EH (cell line): ENCODE measurements around the gene DCC.

Experiments used
- DNase-seq: peaks from one replicate; pipeline ENCODE4 v3.0.0-alpha.2; 2015; ENCODE audit warnings: low read depth

The DCC gene

DNA sequence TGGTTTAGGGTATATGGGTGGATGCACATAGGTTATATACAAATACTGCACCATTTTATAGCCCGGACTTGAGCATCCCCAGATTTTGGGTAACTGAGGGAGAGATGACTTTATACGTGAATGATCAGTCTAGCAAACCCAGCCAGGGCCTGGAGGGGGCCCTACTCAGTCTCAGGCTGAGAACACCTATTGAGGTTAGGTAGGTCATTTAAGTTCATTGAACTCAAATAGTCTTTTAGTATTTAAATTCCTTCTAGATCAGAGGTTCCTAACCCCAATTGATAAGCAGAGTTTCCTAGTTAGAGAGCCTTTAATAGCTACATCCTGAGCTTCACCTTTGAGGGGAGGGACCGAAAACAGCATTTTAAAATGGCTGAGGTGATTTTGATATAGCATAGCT lies 487.0 kb downstream of the DCC start:
- DNase-seq, result no peak

DNA sequence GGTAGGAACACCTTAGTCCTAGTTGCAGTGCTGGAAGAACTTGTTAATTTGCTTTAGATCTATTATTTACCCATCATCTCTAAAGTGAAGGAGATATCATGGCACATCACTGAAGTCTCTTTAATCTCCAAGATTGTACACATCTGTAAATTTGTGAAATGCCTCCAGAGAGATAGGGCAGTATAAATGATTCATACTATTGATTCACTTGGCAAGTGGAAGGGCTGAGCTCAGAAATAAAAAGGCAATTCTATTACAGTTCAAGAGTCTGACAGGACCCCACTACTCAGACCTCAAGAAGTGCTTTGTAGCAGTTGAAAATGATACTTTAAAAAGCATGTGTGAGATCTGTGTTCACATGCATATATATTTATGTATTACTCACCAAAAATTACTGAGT lies 489.3 kb downstream of the DCC start:
- no peak for DNase-seq

DNA sequence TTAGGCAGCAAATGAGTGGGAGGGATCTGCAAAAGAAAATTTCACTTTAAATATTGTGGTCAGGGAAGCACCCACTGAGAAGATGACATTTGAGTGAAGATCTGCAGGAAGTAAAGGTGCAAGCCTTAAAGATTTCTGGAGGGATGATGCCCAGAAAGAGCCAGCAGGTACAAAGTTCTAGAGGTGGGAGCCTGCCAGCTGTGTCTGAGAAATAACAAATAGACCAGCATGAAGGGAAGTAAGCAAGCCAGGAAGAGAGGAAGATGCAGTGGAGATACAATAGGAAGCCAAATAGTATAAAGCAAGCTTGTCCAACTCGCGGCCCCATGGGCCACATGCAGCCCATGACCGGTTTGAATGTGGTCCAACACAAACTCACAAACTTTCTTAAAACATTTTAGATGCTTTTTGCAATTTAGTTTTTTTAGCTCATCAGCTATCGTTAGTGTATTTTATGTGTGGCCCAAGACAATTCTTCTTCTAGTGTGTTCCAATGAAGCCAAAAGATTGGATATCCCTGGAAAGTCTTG lies 489.9 kb downstream of the DCC start:
- DNase-seq, result no peak

DNA sequence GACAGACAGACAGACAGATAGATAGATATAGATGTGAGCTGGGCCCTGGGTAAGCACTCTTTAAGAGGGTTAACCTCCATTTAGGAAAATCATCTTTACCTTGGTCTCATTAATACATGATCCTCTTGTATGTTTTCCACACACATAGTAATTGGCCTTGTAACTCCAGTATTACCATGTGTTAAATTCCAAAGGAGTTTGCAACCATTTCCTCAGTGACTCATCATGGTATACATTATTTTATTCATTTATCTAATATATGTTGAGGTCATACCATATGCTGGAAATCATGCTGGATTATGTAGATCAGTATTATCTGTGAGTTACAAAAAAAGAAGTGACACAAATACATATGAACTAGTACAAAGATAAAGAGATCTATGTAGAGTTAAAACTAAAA lies 504.3 kb downstream of the DCC start:
- DNase-seq, result no peak

DNA sequence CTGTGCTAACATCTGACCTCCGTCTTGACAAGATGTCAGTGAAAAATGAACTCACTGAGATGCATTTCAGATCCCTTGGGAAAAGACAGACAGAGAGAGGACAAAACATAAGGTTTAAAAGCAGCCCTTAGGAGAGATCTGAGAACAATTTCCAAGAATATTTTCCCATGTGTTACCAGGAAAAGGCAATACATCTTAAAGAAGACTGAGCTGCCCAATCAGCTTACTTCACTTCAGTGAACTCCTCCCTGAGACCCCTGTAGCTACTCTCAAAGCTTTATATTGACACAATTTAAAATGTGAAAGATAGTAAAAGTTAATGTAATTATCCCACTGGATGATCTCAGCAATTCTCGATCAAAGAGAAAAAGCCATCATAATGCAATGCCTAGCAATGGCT lies 505.0 kb downstream of the DCC start:
- DNase-seq, result no peak

DNA sequence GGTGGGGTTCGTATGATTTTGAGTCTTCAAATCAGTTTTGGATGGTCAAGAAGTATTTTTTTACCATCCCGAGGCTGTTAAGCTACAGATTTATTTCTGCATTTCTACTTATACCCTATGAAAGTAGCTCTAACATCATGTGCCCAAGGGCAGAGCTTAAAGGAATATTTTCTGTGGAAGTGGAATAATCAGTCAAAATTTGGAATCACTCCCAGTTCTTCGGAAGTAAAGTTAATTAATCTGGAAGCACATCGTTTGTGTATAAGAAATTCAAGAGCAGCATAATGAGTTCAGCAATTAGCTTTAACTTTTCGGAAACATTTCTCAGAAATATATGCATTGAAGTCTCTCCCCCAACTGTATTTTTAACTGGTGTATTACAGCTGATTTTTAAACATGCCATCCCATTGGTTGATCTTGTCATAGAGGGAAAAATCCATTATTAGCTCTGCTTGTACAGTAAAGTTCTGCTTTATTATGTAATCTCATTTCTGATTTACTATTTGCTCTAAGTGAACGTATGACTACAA lies 510.1 kb downstream of the DCC start:
- no peak for DNase-seq

DNA sequence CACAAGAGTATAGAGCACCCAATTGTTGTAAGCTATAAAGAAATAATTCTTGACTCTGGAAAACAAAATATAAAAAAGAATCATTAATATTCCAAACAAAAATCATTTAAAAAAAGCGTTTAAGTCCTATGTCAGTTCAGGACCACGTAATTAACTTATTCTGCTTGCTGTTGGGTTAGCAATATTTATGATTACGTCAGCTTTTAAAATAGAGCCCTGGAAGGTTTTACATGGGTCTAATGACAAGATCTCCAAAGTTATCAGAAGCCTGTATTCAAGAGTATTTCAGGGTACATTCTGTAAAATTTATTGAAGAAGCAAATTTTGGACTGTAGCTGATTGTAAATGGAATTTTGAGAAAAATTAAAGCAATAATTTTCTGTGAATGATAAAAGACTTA lies 521.6 kb downstream of the DCC start:
- no peak for DNase-seq

DNA sequence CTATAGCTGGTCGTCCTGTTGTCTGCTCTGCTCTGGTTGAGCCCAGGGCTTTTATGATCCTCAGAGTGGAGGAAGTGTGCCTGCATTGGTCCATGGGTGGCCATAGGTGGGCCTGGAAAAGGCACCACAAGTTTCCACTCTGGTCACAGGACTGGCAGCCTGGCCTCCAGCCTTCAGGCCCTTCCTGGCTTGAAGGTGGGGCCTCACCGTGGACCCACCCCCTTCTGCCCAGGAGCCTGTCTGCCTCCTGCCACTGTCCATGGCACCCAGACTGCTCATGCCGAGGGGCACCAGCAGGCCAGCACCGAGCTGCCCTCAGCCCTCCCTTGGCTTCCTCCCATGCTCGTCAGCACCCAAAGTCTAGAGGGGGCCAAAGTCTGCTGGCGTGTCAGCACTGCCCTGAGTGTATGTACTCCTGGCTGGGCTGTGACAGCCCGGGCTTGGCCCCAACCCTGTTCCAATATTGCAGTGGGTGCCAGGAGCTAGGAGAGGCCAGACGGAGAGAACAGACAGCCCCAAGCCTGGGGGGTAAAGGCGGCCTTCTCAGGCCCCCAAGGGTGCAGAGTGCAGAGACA lies 529.4 kb downstream of the DCC start:
- no peak for DNase-seq

DNA sequence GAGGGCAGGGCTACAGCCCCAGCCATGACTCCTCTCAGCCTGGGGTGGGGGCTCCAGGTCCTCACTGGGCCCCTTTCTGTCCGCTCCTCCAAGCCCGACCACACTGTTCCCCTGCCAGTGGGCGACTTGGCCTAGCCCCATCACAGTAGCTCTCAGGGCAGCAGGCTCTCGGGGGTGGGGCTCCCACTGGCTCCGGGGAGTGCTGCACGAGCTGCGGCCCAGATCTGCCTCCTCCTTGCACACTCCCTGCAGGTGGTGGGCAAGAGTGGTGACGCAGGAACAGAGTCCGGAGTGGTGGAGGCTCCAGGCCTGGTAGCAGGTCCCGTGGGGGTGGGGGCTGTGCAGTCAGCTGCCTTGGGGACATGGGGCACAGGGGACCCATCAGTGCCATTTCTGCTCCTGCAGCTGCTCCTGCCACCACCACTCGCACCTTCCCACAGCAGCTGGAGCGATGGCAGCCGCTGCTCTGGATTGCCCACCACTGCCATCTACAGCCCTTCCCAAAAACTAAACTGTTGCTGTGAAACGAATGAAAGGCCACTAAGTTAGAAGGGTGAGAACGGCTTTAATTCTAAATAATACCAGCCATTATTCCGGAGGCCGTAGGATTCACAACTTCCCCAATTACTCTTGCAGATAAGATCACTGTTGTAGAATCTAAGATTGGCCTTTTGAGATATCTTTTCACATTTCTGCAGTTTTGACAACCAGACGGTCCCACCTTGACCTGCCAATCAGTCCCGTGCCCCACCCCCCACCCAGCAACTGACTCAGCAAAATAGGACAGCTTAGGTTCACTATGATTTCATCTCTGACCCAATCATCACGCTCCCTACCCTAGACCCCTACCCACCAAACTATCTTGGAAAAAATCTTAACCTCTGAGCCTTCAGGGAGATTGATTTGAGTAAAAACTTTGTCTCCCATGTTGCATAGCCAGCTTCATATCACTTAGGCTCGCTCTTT lies 530.2 kb downstream of the DCC start:
- no peak for DNase-seq

DNA sequence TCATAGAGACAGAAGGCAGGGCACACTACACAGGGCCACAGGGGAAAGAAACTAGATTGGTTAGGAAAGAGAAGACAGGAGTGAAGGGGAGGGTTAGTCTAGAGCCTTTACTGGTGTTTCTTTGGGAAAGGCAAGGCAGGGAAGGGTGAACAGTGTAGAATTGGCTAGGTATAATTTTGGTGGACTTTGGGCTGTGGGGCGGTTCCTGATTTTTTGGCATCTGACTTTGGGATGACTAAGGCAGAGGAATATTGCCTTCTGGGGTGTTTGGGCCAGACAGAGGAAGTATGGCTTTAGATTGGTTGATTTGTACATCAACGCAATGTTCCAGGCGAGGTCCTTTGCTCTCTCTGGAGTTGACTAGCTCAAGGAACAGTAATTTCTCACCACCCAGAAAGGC lies 534.8 kb downstream of the DCC start:
- no peak for DNase-seq

DNA sequence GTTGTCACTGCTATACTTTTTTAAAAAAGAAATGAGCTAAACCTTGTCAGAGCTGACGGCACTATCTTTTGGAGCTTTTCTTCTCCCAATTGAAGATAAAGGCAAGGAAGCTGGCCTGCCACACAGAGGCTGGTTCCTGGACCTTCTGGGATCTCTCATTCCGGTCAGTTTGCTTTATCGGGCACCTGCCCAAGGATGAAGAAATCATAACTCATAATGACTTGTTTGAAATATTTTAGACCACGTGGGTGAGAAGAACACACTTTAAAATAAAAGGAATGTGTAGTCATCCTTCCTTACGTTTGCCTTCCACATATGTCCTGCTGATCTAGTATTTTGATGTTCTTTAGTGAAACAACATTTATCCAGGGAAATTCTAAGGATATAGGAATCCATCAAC lies 535.7 kb downstream of the DCC start:
- DNase-seq, result no peak

DNA sequence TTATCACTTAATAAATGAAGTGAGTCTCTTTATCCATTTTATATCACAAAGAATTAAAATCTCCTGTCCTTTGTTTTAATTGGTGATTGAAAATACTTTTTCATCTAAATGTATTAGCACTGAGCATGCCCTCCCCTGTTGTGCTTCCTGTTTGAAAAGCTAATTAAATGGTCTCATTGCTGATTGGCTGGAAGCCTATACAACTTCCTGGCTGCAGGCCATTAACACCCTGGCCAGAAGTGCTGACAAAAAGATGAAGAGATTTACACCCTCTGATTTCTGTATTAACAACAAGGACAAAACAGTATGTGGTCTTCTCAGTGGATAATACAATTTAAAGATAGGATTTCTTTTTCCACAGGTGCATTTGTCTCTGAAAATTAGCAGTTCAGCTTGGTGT lies 548.0 kb downstream of the DCC start:
- no peak for DNase-seq

DNA sequence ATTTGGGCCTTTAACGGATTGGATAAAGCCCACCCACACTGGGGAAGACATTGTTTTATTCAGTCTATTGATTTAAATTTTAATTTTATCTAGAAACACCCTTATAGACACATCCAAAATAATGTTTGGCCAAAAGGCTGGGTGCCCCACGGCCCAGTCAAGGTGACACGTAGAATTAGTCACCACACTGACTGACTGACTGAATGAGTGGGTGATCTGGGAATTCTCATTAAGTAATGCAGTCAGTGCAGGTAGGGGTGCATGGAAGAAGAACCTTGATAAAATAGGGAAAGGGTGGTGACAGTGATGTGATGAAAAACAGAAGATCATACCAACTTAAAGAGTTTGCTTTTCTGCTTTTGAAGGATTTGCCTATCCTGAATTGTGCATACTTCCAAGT lies 554.8 kb downstream of the DCC start:
- DNase-seq, result no peak

DNA sequence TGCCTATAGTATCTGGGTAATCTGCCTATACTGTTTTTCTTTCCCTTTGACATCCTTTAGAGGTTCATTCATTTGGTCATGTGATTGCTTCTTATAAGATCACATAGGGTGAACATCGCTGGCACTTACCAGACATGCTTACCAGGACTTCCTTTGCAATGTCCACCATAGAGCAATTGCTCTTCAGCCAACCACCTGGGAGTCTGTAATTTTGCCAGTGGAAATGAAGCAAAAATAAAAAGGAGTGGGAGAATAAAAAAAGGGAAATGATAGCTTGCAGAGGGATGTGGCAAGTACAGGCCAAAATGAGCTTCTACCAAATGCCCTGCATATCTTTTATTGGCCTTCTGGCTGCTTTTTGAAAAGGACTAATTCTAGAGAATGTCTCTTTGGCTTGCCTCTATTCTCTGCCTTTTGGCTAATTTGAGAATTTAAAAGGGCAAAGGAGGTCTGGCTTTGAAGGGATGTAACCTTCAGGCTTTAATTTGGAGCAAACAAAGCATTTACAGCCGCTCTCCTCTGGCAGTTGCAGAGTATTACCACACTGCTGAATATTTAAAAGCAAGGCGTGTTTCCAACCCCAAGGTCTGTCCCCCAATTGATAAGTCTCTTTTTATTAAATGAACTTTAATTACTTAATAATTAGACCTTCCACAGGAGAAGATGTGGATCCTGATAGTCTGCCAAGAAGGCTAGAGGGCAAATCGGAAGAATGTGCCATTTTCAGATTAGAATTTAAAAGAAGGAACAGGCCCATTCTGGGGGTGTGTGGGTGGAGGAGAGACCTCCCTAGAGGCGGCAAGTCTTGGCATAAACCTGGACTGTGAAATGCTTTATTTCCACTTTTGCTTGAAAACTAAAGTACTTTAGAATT lies 557.9 kb downstream of the DCC start:
- no peak for DNase-seq

DNA sequence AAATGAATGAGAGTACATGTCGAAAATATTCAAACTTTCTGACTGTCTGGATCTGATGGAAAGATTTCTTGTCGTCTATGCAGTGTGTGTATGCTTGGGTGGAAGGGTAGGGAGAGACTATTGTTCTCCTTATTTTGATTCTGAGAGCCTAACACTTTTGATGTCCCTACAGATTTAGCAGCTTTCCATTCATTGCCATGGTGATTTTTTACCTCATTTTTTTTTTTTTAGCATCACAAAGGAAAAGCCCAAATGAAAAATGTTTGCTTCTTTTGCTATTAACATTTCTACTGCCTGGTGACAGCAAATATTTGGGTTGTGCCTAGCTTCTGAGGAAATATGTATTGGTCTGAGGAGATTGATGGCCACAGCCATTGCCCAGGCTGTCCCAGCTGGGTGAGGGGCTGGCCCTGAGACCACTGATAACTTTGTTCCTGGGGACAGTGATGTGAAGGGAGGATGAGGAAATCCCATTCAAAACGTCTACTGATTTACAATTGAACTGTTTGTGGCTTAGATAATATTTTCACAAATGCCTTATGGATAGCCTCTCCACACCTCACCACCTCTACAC lies 558.6 kb downstream of the DCC start:
- DNase-seq, result no peak

DNA sequence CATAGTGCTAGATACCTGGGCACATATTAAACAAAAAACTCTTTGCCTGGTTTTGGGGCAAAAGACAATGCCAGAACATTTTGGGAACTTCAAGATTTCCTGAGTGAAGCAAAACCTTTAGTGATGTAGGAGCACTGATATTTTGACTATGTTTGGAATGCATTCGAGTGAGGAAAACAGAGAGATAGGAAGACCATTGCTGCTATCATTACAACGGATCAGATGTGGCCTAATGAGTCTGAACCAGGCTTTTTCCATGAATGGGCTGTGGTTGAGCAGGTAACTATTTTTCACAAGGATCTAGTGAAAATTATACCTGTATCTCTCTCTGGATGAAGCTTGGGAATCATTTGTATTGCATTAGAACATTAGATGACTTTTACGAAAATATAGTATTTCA lies 562.2 kb downstream of the DCC start:
- DNase-seq, result no peak

DNA sequence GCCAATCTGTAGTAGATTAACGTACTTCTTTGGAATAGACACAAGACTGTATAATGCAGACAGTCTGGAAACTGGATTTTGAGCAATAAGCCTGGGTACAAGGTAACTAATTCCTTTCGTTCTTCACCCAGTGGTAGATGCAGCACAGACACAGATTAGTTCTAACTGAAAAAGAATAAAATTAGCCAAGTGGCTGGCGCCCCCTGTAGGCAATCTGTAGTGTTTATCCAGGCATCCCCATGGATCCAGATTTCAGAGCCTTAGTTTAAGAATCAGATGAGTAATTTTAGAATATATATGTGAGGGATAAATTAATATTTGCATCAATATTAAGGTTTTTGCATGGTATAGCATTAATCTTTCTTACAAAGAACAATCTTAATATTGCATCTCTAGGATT lies 563.9 kb downstream of the DCC start:
- DNase-seq, result no peak

DNA sequence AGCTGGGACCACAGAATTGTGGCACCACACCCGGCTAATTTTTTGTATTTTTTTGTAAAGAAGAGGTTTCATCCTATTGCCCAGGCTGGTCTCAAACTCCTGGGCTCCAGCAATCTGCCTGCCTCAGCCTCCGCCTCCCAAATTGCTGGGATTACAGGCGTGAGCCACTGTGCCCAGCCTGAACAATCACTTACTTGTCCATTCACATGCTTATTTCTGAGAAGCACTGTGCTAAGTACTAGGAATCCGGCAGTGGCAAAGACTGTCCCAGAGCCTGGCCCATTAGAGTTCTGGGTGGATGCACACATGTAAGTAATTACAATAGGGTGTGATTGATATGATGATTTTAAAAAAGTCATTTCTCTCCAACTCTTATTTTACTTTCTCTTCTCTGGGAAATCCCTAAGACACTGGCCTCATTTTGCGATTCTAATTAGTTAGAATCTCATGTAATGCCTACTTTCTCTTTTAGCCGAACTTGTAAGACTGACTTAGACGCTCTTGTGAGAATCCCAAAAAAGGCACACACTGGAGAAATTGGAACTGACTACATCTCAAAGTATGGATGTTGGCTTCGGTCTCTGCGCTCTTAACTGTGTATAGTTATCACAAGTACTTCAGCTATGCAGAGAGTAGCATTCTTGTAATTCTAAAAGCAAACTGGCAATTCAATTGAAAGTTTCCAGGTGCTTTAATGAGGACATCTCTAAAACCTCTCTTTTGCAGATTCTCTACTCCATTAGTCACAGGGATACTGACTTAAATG lies 567.7 kb downstream of the DCC start:
- DNase-seq, result no peak

DNA sequence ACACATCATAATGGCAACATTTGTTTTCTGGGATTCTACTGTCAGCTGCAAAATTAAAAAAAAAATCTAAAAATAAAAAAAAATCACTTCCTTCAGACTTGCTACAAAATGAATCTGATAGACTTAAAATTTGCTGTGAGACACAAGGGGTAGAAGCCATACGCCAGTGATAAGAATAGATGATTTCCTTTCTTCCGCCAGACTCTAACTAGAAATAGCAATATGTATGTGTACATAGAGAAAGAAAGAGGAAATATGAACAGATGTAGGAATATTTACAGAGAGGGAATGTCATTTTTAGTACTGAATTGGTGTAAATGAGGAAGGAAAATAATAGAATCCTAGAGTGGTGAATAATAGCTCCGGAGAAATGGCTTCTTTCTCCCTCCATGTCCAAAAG lies 574.2 kb downstream of the DCC start:
- DNase-seq, result no peak

DNA sequence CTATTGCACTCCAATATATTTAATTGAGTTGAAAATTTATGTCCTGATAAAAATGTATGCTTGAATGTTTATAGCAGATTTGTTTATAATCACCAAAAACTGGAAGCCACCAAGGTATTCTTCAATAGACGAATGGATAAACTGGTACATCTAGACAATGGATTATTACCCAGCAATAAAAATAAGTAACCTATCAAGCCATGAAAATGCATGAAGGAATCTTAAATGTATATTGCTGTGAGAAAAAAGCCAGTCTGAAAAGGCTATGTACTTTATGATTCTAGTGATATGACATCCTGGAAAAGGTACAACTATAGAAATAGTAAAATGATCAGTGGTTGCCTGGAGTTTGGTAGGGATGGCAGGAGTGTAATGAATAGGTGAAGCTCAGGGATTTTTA lies 580.7 kb downstream of the DCC start:
- DNase-seq, result no peak

DNA sequence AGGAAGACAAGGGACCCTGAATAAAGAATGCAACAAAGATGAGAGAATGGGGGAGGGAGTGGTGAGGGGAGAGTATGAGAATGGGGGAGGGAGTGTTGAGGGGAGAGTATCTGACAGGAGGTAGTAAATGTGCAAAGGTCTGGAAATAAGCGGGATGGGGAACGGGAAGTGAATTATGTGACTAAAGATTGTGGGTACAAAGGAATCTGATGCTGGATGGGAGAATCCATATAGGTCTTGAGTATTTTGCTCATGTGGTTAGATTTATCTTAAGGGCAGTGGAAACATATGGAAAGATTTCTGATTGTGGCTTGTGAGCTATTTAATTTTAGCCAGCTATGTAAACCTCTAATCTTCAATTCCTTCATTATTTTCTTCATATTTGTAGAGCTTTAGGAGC lies 593.4 kb downstream of the DCC start:
- no peak for DNase-seq
